Caki2 (cell line): ENCODE results near the gene IKBIP. TPM values are rescaled to one million over a fixed set of nuclear protein-coding genes. Genes with fewer than 3 reads are reported as not detected.
"Not testable (repeated sequence)": the region's sequence is repeated elsewhere in the genome, so short reads cannot be mapped to it uniquely, and the experiment has no call there.

Experiments
- DNase-seq: peaks from one replicate; pipeline ENCODE4 v3.0.0-alpha.2; 2015; ENCODE audit warnings: low read depth
- in situ Hi-C: cut with HindIII; loops from 2 replicates; pipeline ENCODE4 v1.10.0; 2016; ENCODE audit warnings: low sequenced_read_pairs, low pct_unique_long_range_greater_than_20kb, mixed read lengths
- total RNA-seq: library from RNA; depleted of rRNA; stranded (reverse); fragments of >200 nt; shearing (Covaris generic); gene quantifications from 2 replicates; pipeline ENCODE4 v1.2.3, GENCODE V29; 2014; ENCODE audit warnings: low replicate concordance; rRNA removed

IKBIP gene
- total RNA-seq, 1 experiment from 2014 or later: 68.6 TPM

- in situ Hi-C loops: no loop called here
- no peak for DNase-seq
Measured at GRCh38 chr12:98582093-98582492, 62.5 kb downstream of the IKBIP start.

- in situ Hi-C loops: no loop called here
- no peak for DNase-seq
Measured at GRCh38 chr12:98581101-98581500, 63.5 kb downstream of the IKBIP start.

GRCh38 chr12:98580695-98581094 lies 63.9 kb downstream of the IKBIP start:
- no peak for DNase-seq
- in situ Hi-C loops: no loop called here

- no peak for DNase-seq
- in situ Hi-C loops: no loop called here
Measured at GRCh38 chr12:98579835-98580234, 64.8 kb downstream of the IKBIP start.

GRCh38 chr12:98579347-98579746 lies 65.2 kb downstream of the IKBIP start:
- DNase-seq: no peak
- in situ Hi-C loops: no loop called here

- peak; percentile 72 for DNase-seq
- in situ Hi-C loops: no loop called here
Measured at GRCh38 chr12:98578821-98579220, 65.8 kb downstream of the IKBIP start.

GRCh38 chr12:98578392-98578791 lies 66.2 kb downstream of the IKBIP start:
- DNase-seq: no peak
- in situ Hi-C loops: no loop called here

- in situ Hi-C loops, DNase-seq: not testable (repeated sequence)
Measured at GRCh38 chr12:98576795-98577194, 67.8 kb downstream of the IKBIP start.

GRCh38 chr12:98575013-98575412 lies 69.6 kb downstream of the IKBIP start:
- no peak for DNase-seq
- in situ Hi-C loops: no loop called here

Other genes with a start within 250 kb of the IKBIP start
- gene TMPO, start 129.2 kb downstream of the IKBIP start, total RNA-seq: 239 and 264 TPM in 2 replicates
- gene SLC25A3, start 51.1 kb downstream of the IKBIP start, total RNA-seq: 684 and 707 TPM in 2 replicates
- 15.2 and 43.6 TPM in 2 replicates for gene APAF1, start 502 bp upstream of the IKBIP start, total RNA-seq